HEK293 (cell line): Measurements from ENCODE around the gene ZAP70.

Experiments used
- CTCF ChIA-PET: fragments of 350-600 bp; formaldehyde crosslinking; extraction: SDS; loops from one replicate; lab custom pipeline; 2021; ENCODE audit warnings: antibody characterized with exemption; lab: Yijun Ruan, JAX
- POLR2A ChIA-PET: fragments of 300-600 bp; formaldehyde crosslinking; extraction: SDS; loops from one replicate; lab custom pipeline; 2020; ENCODE audit warnings: antibody characterized with exemption, inconsistent platforms; lab: Yijun Ruan, JAX
- H3K27ac ChIP-seq: fragments of 200-500 bp; sonication (Bioruptor generic); 2 replicates; pipeline ENCODE4 v1.5.1; 2014; ENCODE audit warnings: low read depth, low read length, control low read depth, inconsistent platforms; ENCODE audit errors: extremely low read depth
- H3K36me3 ChIP-seq, 2 experiments: fragments of 200-500 bp in 1 of 2; sonication (Bioruptor generic) in 1 of 2; 1 replicate in 1 of 2; 2 replicates in 1 of 2; pipeline ENCODE4 v1.5.1; 2014 to 2017; ENCODE audit warnings: inconsistent platforms in 2 of 2, low read length in 2 of 2; ENCODE audit not compliant: control insufficient read depth in 2 of 2, insufficient read depth in 1 of 2
- H3K4me1 ChIP-seq: fragments of 200-500 bp; sonication (Bioruptor generic); 2 replicates; pipeline ENCODE4 v1.5.1; 2014; ENCODE audit warnings: mild to moderate bottlenecking, low read length, inconsistent platforms; ENCODE audit not compliant: control insufficient read depth, insufficient read depth
- H3K4me3 ChIP-seq: 2 replicates; pipeline ENCODE4 v1.5.1; 2011; ENCODE audit warnings: low read depth, mild to moderate bottlenecking, control low read depth, low read length, moderate library complexity
- H3K9me3 ChIP-seq: fragments of 200-500 bp; sonication (Bioruptor generic); 2 replicates; pipeline ENCODE4 v1.5.1; 2014; ENCODE audit warnings: low read depth, low read length, inconsistent platforms; ENCODE audit not compliant: control insufficient read depth, insufficient read depth
- MZF1 ChIP-seq: fragments of 450-650 bp; formaldehyde crosslinking; IDR thresholded peaks from 2 replicates; pipeline ENCODE4 v1.5.1; 2017; ENCODE audit warnings: missing biosample characterization, missing genetic modification characterization, borderline replicate concordance
- PRDM1 ChIP-seq: fragments of 450-650 bp; formaldehyde crosslinking; IDR thresholded peaks from 2 replicates; pipeline ENCODE4; 2016; ENCODE audit warnings: missing biosample characterization, missing genetic modification characterization
- TRIM28 ChIP-seq: IDR thresholded peaks from 2 replicates; pipeline ENCODE4 v1.6.1; 2011; ENCODE audit warnings: low read length, control low read depth, borderline replicate concordance
- ZBTB20 ChIP-seq: fragments of 450-650 bp; formaldehyde crosslinking; IDR thresholded peaks from 2 replicates; pipeline ENCODE4 v1.5.1; 2016; ENCODE audit warnings: missing biosample characterization, missing genetic modification characterization
- ZNF157 ChIP-seq: fragments of 450-650 bp; formaldehyde crosslinking; IDR thresholded peaks from 2 replicates; pipeline ENCODE4 v1.5.1; 2016; ENCODE audit warnings: missing biosample characterization, missing genetic modification characterization
- ZNF221 ChIP-seq: fragments of 450-650 bp; formaldehyde crosslinking; IDR thresholded peaks from 2 replicates; pipeline ENCODE4 v1.5.1; 2017; ENCODE audit warnings: missing biosample characterization, missing genetic modification characterization, borderline replicate concordance
- ZNF341 ChIP-seq: fragments of 450-650 bp; formaldehyde crosslinking; IDR thresholded peaks from 2 replicates; pipeline ENCODE4; 2016; ENCODE audit warnings: low read depth, missing biosample characterization, missing genetic modification characterization
- ZNF548 ChIP-seq: fragments of 450-650 bp; formaldehyde crosslinking; IDR thresholded peaks from 2 replicates; pipeline ENCODE4 v1.5.1; 2016; ENCODE audit warnings: missing biosample characterization, missing genetic modification characterization
- ZNF600 ChIP-seq: fragments of 450-650 bp; formaldehyde crosslinking; IDR thresholded peaks from 2 replicates; pipeline ENCODE4 v1.5.1; 2016; ENCODE audit warnings: missing biosample characterization, missing genetic modification characterization
- ZNF670 ChIP-seq: fragments of 450-650 bp; formaldehyde crosslinking; IDR thresholded peaks from 2 replicates; pipeline ENCODE4 v1.5.1; 2016; ENCODE audit warnings: missing biosample characterization, missing genetic modification characterization, low read depth
- ZNF777 ChIP-seq: fragments of 450-650 bp; formaldehyde crosslinking; IDR thresholded peaks from 2 replicates; pipeline ENCODE4 v1.5.1; 2017; ENCODE audit warnings: missing biosample characterization, missing genetic modification characterization, borderline replicate concordance
- ZNF792 ChIP-seq: fragments of 450-650 bp; formaldehyde crosslinking; IDR thresholded peaks from 2 replicates; pipeline ENCODE4 v1.5.1; 2016; ENCODE audit warnings: missing biosample characterization, missing genetic modification characterization
- ZSCAN30 ChIP-seq: fragments of 450-650 bp; IDR thresholded peaks from 2 replicates; pipeline ENCODE4 v1.5.1; 2018; ENCODE audit warnings: missing biosample characterization, mild to moderate bottlenecking, missing genetic modification characterization, moderate library complexity
- TF ChIP-seq, protein P1 (sequence below): fragments of 450-650 bp; formaldehyde crosslinking; IDR thresholded peaks from 2 replicates; pipeline ENCODE4; 2016; ENCODE audit warnings: missing biosample characterization, missing genetic modification characterization
- TF ChIP-seq, protein P2 (sequence below): fragments of 450-650 bp; formaldehyde crosslinking; IDR thresholded peaks from 2 replicates; pipeline ENCODE4 v1.5.1; 2017; ENCODE audit warnings: missing biosample characterization, mild to moderate bottlenecking, missing genetic modification characterization, moderate library complexity
- TF ChIP-seq, protein P3 (sequence below): fragments of 450-650 bp; formaldehyde crosslinking; IDR thresholded peaks from 2 replicates; pipeline ENCODE4 v1.5.1; 2017; ENCODE audit warnings: missing biosample characterization, missing genetic modification characterization
- TF ChIP-seq, protein P4 (sequence below): fragments of 450-650 bp; formaldehyde crosslinking; conservative IDR thresholded peaks from 2 replicates; pipeline ENCODE4 v1.5.1; 2016; ENCODE audit warnings: low read depth, missing biosample characterization, missing genetic modification characterization
- TF ChIP-seq, protein P5 (sequence below): fragments of 450-650 bp; formaldehyde crosslinking; IDR thresholded peaks from 2 replicates; pipeline ENCODE4 v1.5.1; 2016; ENCODE audit warnings: missing biosample characterization, missing genetic modification characterization, borderline replicate concordance

Gene ZAP70

DNA sequence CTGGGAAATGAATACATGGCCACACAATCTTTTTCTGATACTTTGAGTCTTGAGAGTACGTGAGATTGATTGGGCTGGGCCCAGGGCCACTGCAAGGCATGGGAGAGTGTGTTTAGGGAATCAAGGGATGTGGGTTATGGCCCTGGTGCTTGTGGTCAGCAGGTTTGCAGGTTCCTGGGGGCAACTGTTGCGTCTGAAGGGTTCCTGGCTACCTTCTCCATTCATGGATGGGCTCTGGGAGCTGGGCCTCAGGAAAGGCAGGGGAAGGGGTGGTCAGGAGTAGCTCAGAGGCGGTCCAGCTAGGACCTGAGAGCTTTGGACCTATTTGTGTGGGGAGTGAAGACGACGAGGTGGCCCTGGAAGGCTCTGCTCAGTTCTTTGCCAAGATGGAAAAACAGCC is 8.4 kb upstream of the ZAP70 start:
- ChIA-PET POLR2A (no interaction called here), CTCF (interaction anchor here (0.7 to 1.5 kb wide), 2 partner anchors 43 to 594 kb away, joined by 3 read pairs; no protein-coding TSS in a partner anchor)
- TF ChIP-seq, protein P1, sequence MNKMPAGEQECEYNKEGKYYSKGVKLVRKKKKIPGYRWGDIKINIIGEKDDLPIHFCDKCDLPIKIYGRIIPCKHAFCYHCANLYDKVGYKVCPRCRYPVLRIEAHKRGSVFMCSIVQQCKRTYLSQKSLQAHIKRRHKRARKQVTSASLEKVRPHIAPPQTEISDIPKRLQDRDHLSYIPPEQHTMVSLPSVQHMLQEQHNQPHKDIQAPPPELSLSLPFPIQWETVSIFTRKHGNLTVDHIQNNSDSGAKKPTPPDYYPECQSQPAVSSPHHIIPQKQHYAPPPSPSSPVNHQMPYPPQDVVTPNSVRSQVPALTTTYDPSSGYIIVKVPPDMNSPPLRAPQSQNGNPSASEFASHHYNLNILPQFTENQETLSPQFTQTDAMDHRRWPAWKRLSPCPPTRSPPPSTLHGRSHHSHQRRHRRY (tag by site-specific recombination): no peak
- TF ChIP-seq, protein P2, sequence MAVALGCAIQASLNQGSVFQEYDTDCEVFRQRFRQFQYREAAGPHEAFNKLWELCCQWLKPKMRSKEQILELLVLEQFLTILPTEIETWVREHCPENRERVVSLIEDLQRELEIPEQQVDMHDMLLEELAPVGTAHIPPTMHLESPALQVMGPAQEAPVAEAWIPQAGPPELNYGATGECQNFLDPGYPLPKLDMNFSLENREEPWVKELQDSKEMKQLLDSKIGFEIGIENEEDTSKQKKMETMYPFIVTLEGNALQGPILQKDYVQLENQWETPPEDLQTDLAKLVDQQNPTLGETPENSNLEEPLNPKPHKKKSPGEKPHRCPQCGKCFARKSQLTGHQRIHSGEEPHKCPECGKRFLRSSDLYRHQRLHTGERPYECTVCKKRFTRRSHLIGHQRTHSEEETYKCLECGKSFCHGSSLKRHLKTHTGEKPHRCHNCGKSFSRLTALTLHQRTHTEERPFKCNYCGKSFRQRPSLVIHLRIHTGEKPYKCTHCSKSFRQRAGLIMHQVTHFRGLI (tag by site-specific recombination): no peak
- TF ChIP-seq ZNF792 (tag by site-specific recombination) (no peak), ZSCAN30 (tag by site-specific recombination) (no peak), ZNF548 (tag by site-specific recombination) (no peak), ZNF341 (tag by site-specific recombination) (no peak), ZNF600 (tag by site-specific recombination) (no peak), MZF1 (no peak), TRIM28 (no peak)
- TF ChIP-seq, protein P3, sequence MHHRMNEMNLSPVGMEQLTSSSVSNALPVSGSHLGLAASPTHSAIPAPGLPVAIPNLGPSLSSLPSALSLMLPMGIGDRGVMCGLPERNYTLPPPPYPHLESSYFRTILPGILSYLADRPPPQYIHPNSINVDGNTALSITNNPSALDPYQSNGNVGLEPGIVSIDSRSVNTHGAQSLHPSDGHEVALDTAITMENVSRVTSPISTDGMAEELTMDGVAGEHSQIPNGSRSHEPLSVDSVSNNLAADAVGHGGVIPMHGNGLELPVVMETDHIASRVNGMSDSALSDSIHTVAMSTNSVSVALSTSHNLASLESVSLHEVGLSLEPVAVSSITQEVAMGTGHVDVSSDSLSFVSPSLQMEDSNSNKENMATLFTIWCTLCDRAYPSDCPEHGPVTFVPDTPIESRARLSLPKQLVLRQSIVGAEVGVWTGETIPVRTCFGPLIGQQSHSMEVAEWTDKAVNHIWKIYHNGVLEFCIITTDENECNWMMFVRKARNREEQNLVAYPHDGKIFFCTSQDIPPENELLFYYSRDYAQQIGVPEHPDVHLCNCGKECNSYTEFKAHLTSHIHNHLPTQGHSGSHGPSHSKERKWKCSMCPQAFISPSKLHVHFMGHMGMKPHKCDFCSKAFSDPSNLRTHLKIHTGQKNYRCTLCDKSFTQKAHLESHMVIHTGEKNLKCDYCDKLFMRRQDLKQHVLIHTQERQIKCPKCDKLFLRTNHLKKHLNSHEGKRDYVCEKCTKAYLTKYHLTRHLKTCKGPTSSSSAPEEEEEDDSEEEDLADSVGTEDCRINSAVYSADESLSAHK (tag by site-specific recombination): no peak
- TF ChIP-seq, protein P4, sequence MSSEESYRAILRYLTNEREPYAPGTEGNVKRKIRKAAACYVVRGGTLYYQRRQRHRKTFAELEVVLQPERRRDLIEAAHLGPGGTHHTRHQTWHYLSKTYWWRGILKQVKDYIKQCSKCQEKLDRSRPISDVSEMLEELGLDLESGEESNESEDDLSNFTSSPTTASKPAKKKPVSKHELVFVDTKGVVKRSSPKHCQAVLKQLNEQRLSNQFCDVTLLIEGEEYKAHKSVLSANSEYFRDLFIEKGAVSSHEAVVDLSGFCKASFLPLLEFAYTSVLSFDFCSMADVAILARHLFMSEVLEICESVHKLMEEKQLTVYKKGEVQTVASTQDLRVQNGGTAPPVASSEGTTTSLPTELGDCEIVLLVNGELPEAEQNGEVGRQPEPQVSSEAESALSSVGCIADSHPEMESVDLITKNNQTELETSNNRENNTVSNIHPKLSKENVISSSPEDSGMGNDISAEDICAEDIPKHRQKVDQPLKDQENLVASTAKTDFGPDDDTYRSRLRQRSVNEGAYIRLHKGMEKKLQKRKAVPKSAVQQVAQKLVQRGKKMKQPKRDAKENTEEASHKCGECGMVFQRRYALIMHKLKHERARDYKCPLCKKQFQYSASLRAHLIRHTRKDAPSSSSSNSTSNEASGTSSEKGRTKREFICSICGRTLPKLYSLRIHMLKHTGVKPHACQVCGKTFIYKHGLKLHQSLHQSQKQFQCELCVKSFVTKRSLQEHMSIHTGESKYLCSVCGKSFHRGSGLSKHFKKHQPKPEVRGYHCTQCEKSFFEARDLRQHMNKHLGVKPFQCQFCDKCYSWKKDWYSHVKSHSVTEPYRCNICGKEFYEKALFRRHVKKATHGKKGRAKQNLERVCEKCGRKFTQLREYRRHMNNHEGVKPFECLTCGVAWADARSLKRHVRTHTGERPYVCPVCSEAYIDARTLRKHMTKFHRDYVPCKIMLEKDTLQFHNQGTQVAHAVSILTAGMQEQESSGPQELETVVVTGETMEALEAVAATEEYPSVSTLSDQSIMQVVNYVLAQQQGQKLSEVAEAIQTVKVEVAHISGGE: no peak
- H3K9me3 ChIP-seq: no peaks in the 10 kb centered on the region
- H3K4me1 ChIP-seq: no peaks in the 10 kb centered on the region
- no peak overlapping the region for H3K4me3 ChIP-seq
- no peak overlapping the region for H3K27ac ChIP-seq
- no peaks in the 10 kb centered on the region for H3K36me3 ChIP-seq

DNA sequence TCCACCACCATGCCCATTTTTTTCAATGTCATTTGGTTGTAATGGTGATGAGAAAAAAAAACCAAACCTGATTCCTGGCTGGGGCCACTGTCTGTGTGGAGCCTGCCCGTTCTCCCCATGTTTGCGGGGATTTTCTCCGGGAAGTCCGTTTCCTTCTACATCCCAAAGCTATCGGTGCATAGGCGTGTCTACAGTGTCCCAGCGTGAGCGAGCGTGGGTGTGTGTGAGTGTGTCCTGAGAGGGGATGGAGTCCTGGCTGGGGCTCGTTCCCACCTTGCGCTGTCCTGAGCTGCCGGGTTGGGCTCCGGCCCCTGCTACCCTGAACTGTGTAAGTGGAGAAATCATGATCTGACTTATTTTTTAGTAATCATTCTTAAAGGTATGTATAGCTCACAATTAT is 7.3 kb upstream of the ZAP70 start:
- no peaks in the 10 kb centered on the region for H3K4me1 ChIP-seq
- no peak overlapping the region for H3K27ac ChIP-seq
- no peak for TF ChIP-seq ZNF670
- TF ChIP-seq ZNF157 (tag by site-specific recombination): no peak
- TF ChIP-seq ZNF777 (tag by site-specific recombination): no peak
- TF ChIP-seq, protein P5, sequence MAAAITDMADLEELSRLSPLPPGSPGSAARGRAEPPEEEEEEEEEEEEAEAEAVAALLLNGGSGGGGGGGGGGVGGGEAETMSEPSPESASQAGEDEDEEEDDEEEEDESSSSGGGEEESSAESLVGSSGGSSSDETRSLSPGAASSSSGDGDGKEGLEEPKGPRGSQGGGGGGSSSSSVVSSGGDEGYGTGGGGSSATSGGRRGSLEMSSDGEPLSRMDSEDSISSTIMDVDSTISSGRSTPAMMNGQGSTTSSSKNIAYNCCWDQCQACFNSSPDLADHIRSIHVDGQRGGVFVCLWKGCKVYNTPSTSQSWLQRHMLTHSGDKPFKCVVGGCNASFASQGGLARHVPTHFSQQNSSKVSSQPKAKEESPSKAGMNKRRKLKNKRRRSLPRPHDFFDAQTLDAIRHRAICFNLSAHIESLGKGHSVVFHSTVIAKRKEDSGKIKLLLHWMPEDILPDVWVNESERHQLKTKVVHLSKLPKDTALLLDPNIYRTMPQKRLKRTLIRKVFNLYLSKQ (tag by site-specific recombination): no peak
- TF ChIP-seq ZNF221: no peak
- TF ChIP-seq ZBTB20 (tag by site-specific recombination): no peak
- no peak for TF ChIP-seq PRDM1 (tag by site-specific recombination)
- no peaks in the 10 kb centered on the region for H3K9me3 ChIP-seq
- ChIA-PET POLR2A (interaction anchor here (0.5 kb wide), 1 partner anchor 1512 kb away, joined by 3 read pairs; no protein-coding TSS in a partner anchor), CTCF (interaction anchor here (0.7 to 1.3 kb wide), 4 partner anchors 8 to 472 kb away, joined by 3 to 6 read pairs (median 3); no protein-coding TSS in a partner anchor)
- no peaks in the 10 kb centered on the region for H3K36me3 ChIP-seq
- no peak overlapping the region for H3K4me3 ChIP-seq
